VCaP (cell line): ENCODE measurements around the gene ANKRD52.

Experiments
- H3K27ac ChIP-seq: fragments of 450-650 bp; 2 replicates; pipeline ENCODE4 v1.5.1; 2017
- TF ChIP-seq, protein P1 (sequence below): fragments of 450-650 bp; conservative IDR thresholded peaks from 2 replicates; pipeline ENCODE4 v1.5.1; 2017; ENCODE audit warnings: mild to moderate bottlenecking, moderate library complexity

ANKRD52 gene

DNA sequence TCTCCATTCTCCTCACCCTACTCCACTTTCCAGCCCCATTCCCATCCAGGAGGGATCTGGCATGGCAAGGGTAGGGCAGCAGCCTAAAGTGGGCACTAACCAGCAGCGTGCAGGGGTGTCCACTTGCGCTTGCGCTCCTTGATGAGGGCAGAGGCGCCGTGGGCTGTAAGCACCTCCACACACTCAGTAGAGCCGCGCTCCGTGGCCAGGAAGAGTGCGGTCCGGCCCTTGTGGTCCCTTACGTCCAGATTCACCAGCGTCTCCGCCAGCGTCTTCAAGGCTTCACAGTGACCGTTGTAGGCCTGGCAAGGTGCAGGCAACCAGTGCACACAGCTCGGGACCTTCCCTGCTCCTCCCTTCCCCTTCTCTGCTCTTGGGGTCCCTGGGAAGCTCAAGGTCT, 10.3 kb downstream of the ANKRD52 start:
- H3K27ac ChIP-seq = no peak overlapping the region
- TF ChIP-seq, protein P1, sequence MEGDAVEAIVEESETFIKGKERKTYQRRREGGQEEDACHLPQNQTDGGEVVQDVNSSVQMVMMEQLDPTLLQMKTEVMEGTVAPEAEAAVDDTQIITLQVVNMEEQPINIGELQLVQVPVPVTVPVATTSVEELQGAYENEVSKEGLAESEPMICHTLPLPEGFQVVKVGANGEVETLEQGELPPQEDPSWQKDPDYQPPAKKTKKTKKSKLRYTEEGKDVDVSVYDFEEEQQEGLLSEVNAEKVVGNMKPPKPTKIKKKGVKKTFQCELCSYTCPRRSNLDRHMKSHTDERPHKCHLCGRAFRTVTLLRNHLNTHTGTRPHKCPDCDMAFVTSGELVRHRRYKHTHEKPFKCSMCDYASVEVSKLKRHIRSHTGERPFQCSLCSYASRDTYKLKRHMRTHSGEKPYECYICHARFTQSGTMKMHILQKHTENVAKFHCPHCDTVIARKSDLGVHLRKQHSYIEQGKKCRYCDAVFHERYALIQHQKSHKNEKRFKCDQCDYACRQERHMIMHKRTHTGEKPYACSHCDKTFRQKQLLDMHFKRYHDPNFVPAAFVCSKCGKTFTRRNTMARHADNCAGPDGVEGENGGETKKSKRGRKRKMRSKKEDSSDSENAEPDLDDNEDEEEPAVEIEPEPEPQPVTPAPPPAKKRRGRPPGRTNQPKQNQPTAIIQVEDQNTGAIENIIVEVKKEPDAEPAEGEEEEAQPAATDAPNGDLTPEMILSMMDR = no peak

DNA sequence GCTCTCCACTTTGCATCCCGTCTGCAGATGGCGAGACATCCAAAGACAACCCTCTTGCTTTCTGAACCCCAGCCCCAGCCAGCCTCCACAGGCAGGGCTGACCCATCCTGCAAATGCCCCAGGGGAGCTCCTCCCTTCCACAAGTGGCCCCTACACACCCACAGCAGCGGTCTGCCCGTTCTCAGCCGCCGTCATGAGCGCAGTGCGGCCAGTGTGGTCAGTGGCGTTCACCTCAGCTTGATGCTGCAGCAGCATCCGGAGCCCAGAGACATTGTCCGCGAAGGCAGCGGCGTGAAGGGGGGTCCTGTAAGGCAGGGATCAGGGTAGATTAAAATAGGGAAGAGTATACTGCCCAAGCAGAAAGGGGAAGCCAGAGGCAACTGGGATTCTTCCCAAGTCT, 13.7 kb downstream of the ANKRD52 start:
- no peak overlapping the region for H3K27ac ChIP-seq
- TF ChIP-seq, protein P1 = no peak

DNA sequence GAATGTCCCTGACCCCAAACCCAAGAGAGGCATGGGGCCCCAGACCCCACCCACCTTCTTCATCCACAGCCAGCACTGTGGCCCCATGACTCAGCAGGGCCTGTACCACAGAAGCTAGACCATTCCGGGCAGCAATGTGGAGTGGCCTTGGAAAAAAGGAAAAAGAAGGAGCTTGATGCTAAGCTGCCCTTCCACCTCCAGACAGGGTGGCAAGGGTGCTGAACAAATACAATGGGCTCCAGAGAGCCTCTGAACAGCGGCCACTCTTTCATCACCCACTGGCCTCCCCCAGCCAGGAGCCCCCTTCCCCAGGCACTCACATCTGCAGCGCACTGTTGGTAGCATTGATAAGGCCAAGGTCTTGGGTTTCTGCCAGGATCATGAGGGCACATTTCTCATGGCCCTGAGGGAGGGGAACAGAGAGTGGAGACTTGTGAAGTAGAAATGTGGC, 14.4 kb downstream of the ANKRD52 start:
- no peak overlapping the region for H3K27ac ChIP-seq
- TF ChIP-seq, protein P1 = no peak

DNA sequence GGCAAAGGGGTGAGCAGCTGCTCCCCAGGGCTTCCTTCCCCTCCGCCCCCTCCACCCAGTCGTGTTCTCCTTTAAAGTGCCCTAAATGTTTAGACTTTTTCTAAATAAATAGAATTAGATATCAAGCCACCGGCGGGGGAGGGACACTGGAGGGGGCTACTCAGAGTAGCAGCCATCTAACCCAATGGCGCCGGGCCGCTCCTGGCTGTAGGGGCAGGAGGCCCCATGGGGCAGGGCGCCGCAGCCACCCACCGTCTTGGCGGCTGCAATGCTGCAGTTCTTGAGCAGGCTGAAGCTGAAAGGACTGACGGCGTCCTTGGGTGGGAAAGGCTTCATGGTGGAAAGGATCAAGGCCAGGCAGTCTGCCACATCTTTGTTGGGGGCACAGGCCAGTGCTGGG, 15.2 kb downstream of the ANKRD52 start:
- H3K27ac ChIP-seq = no peak overlapping the region

DNA sequence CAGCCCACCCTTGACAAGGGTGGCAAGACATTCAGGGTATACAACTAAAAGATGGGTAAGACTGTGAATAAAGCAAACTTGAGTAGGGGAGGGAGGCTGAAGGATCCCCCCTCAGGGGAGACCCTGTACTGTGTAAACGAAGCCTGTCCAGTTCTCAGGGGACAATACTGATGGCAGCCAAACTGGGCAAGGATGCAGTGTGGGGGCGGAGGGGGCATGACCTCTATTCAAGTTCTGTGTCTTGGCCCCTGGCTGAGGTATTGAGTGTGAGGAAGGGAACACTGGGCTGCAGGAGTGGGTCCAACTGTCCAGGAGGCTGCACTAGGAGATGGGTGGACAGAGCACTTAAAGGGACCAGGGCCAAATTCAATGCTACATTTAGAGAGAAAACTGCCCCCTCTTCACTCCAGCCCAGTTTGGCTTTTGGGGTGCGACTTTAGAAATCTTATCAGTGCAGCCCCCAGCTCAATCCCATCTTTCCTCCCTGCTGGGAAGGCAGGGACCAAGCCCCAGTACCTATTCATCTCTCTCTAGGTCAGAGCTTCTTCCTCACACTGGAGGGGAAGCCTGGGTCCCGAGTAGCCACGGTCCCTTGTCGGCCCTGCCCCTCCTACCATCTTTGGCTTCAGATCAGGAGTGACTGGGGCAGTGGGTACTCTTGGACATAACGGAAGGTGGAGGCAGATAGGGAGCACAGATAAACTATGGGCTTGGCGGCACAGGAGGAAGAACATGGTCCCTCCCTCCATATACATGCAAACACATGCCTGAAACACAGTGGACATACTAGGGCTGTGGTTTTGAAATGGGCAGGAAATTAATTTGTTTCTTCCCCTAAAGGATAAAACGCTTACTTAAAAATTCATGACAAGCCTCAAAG, 16.5 kb downstream of the ANKRD52 start:
- TF ChIP-seq, protein P1 = no peak

More for the DNA sequence above, 15.2 kb downstream of the ANKRD52 start:
- TF ChIP-seq, protein P1 = no peak

DNA sequence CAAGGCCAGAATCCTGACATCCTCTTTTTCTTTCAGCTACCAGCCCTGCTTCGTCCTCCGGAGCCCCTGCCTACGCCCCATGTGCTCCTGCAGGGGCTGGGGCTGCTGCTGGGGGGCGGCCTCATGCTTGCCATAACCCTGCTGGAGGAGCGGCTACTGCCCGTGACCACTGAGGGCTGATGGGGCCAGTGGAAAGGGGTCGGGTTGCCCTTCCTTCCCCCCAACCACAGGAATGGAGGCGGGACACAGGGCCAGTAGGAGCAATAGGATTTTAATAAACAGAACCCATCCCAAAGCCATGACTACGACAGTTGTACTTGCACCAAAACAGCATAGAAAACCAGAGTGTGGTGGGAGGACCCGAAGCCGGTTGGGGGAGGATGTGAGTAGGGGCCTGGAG, 20.6 kb downstream of the ANKRD52 start:
- TF ChIP-seq, protein P1 = no peak
- H3K27ac ChIP-seq = no peak overlapping the region

More for the DNA sequence above, 16.5 kb downstream of the ANKRD52 start:
- no peak overlapping the region for H3K27ac ChIP-seq

DNA sequence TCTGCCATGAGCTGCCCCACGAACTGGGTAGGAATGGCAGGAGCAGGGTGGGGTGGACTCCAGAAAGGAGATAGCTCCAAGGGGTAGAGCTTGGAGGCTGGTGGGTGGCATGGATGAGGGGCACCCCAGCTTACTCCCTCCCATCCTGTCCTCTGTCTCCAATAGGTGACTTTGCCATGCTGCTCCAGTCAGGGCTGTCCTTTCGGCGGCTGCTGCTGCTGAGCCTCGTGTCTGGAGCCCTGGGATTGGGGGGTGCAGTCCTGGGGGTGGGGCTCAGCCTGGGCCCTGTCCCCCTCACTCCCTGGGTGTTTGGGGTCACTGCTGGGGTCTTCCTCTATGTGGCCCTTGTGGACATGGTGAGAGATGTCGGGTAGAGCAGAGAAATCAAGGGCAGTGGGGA, 21.2 kb downstream of the ANKRD52 start:
- no peak overlapping the region for H3K27ac ChIP-seq
- TF ChIP-seq, protein P1 = no peak
